NK-92 (cell line): Measurements from ENCODE around the gene NFATC2.

Source experiments
- DNase-seq: peaks from one replicate; lab custom pipeline; 2025; ENCODE audit not compliant: unreplicated experiment; lab: John Stamatoyannopoulos, UW

Gene NFATC2

DNA sequence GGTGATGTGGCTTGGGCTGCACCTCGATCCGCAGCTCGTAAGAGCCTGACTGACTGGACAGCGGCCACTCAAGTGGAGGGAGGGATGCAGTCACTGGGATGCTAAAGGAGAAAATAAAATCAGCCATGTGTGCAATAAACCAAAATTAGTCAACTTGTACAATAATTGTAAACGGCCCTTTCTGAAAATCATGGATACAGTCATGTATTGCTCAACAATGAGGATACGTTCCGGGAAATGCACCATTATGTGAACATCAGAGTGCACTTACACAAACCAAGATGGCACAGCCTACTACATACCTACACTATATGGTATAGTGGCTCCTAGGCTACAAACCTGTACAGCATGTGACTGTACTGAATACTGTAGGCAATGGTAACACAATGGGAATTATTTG is 25.7 kb downstream of the NFATC2 start:
- DNase-seq = no peak

GRCh38 chr20:51514836-51515235 is 27.7 kb downstream of the NFATC2 start:
- no peak for DNase-seq

- no peak for DNase-seq
These were observed 28.3 kb downstream of the NFATC2 start for GRCh38 chr20:51514249-51514648.

- DNase-seq = no peak
These were observed 29.0 kb downstream of the NFATC2 start for GRCh38 chr20:51513545-51513944.

- DNase-seq = no peak
These were observed 29.9 kb downstream of the NFATC2 start for GRCh38 chr20:51512645-51513044.

DNA sequence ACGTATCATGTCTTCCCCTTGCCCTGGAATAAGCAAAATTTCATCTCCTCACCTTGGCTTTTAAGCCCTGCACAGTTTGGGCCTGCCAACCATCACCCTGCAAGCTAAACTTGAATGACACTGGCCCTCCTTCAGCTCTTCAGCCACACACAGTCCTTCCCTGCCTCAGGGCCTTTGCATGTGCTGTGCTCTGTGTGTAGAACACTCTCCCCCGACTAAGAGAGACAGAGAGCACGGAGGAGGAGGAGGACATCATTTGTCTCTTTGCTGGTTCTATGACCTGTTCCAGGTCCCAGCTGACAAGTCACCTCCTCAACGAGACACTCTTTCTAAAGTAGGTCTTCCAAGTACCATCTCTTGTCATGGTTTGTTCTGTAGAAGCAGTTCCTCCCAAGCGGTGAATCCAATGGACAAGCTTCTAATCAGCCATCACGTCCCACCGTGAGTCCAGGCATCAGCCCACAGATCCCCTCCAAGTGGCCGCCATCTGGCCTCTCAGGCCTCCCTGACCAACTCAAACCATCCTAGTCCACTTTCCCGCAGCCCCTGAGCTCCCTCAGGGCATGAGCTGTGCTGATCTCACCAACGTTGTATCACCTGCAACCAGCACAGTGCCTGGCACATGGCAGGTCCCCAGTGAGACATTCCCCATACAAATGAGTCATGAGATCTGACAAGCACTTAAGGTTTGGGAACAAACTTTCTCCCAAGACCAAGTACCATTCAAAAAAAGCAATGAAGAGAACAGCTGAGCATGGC is 30.5 kb downstream of the NFATC2 start:
- DNase-seq = no peak

DNA sequence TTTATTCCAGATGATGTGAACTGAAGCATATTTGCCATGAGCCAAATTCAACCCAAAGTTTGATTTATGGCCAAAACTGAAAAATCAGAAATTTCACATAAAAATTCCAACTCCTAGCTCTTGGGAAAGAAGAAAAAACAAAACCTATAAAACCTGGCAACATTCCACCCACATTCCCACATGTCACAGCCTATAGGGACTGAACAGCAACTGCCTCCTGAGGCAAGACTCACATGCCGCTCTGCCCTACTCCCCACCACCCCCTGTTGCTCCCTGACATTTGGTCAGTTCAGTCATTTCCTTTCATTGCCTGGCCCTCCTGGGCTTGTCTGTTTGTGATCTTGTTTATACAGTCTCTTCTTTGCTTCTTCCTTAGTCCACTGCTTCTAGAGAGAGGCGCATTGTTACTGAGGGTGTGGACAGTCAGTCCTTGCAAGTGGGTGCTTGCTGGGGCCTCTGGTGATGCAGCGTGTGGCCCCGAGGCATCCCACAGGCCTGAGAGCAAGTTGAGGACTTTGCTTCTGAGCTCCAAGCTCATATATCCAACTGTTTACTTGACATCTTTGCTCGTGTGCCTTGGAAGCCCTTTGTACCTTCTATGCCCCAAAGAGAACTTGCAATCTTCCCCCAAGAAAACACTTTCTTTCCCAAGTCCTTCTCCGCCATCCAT is 31.4 kb downstream of the NFATC2 start:
- no peak for DNase-seq

DNA sequence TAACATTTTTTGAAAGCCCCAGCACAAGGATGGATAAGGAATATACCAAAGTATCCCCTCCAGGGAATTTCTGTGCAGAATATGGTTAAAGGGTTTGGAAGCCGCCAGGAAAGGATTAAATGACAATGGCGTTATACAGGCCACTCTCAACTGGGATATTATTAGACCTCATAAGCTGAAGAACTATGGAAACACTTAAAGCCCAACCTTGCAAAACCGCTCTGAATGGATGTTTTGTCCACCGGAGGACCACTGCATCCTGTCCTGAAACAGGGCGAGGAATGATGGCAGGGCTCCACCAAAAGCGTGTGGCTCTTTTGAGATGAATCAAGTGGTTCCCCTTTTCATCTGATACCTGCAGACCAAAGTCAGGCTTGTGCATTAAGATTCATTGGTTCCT is 32.4 kb downstream of the NFATC2 start:
- DNase-seq = no peak

DNA sequence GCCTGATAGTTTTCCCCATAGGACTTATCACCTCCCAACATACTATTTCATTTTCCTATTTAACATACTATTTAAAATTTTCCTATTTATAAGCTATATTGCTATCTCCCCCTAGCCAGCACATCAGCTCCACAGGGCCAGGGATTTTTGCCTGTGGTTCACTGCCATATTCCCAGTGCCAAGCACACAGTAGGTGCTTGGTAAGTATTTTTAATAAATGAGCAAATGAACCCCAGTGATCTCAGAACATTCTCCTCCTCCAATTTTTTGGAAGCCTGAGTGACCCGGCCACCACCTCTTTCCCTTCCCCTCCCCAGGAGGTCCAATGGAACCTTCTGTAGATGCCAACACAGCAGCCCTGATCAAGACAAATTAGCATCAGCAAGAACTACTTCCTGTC is 33.3 kb downstream of the NFATC2 start:
- no peak for DNase-seq

DNA sequence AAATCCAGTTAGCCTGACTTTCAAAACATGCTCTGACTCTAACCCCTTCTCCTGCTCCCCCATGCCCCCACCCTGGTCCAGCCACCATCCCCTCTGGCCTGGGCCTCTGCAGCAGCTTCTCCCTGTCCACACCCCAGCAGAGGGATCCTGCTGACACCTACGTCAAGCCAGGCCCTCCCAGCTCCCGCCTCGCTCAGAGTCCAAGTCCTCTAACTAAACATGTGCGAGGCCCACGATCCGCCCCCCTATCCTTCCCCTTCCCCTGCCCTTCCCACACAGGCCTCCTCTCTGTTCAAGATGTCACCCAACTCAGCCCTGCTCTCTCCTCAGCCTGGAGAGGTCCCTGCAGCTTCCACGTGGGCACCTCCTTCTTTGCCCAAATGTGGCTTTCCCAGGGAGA is 33.7 kb downstream of the NFATC2 start:
- no peak for DNase-seq

DNA sequence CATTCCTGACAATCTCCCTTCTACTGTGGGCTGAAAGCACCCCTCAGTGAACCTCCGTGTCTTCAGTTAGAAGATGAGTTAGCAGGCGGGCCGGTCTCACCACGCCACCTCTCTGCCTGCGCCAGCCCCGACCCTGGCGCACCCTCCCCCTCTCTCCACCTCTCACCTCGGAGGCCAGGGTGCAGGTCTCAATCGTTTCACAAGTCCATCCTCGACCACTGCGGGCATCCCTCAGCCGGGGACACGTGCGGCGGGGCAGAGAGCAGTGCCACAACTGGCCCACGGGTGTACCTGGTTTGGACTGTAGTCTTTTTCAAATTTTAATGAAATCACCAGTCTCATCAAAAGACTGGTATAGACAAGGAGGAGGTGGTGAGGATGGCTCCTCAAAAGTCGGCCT is 34.4 kb downstream of the NFATC2 start:
- no peak for DNase-seq

GRCh38 chr20:51507216-51508036 is 35.1 kb downstream of the NFATC2 start:
- DNase-seq = no peak

DNA sequence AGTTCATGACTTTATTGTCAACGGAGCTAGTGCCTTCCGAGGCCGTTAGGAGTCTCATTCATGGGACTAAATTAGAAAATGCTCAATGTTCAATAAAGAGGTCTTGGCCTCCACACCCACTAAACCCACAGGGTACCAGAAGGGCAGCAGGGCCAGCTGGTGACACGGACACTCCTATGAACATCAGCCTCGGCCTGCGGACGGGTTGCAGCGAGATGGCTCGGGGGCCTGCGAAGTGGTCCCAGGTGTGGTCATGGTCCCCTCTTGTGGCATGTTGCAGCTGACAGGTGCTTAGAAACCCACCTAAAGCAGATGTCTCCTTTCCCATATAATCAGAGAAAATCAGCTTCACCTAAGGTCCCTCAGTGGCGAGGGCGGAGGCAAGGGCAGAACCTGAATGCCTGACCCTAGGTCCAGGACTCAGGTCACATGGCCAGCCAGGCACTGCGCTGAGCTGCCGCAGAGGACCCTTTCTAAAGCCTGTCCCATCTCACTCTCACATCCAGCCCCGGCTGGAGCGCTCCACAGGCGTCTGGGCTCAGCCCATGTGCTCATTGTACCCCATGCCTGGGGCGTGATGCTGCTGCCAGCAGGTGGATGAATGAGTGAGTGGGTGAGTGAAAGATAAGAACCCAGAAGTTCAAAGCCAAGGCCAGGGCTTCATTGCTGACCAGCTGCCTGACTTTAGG is 35.8 kb downstream of the NFATC2 start:
- no peak for DNase-seq

- no peak for DNase-seq
These were observed 37.0 kb downstream of the NFATC2 start for GRCh38 chr20:51505566-51505965.

DNA sequence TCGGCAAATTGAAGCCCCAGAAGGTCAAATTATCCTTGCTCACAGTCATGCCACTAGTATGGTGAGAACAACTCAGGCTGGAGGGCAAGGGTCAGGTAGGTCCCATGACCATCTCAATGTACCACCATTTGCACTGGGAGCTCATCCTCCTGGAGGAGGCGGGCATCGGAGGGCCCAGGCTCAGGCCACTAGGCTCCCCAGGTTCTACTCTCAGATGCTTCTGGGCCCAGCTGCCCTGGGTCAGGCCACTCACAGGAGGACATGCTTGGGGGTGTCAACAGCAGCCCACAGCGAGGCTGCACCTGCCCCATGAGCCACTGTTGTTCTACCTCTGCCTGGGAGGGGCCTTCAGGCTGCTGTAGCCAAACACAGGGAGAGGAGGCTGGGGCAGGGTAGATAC is 39.1 kb downstream of the NFATC2 start:
- DNase-seq = no peak

- DNase-seq = no peak
These were observed 41.6 kb downstream of the NFATC2 start for GRCh38 chr20:51500936-51501335.

DNA sequence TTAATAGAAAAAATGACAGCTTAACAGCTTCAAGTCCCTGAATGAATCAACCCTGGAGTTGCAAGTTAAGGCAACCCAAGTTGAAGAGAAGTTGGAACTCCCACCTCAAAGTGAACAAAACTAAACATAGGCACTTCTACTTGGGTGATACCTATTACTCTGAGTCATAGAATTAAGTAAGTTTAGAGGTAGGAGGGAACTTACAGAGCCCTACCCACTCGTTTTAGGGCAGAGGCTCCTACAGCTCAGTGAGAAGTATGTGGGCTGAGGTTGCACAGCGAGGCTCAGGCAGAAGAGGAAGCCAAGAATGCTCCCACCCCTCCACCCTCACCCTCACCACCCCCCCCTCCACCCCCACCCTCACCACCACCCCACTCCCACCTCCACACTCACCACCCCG is 42.2 kb downstream of the NFATC2 start:
- DNase-seq = no peak

DNA sequence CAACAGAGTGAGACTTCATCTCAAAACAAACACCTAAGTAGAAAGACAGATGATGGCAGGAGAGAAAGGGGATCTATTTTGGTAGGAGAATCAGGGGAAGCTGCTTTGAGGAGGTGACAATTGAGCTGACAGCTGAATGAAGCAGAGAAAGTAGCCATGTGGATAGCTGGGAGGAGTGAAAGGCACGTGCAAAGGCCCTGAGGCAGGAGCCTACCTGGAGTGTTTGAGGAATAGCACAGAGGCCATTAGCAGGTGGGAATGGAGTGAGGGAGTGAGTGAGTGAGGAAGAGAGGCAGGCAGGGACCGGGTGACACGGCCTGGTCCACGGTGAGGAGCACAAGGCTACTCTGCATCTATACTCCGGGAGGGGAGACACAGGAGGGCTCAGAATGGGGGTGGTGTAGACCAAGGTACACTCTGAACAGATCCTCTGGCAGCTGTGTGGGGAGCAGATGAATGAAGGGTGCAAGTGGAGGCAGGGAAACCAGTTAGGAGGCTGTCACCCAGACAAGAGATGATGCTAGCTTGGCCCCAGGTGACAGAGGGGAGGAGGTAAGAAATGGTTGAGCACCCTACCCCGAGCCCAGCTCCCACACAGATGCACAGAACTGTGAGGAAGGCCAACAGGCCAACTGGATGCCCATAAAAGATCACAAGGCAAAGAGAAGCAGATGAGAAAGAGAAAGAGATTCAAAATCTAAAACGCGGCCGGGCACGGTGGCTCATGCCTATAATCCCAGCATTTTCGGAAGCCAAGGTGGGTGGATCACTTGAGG is 43.6 kb downstream of the NFATC2 start:
- DNase-seq = no peak

- no peak for DNase-seq
These were observed 44.7 kb downstream of the NFATC2 start for GRCh38 chr20:51497542-51498467.

- DNase-seq = no peak
These were observed 45.6 kb downstream of the NFATC2 start for GRCh38 chr20:51496964-51497363.
